ENCODE results near the gene SLC39A11. TPM values are rescaled to one million over a fixed set of nuclear protein-coding genes. Genes with fewer than 3 reads are reported as not detected.
A peak's percentile ranks its signal among the peaks of the same experiment; 100 is the strongest.

The SLC39A11 gene
- polyA plus RNA-seq, 1 of the 3 experiments (the other 2 are of a cell fraction) = 23.5 TPM

DNA sequence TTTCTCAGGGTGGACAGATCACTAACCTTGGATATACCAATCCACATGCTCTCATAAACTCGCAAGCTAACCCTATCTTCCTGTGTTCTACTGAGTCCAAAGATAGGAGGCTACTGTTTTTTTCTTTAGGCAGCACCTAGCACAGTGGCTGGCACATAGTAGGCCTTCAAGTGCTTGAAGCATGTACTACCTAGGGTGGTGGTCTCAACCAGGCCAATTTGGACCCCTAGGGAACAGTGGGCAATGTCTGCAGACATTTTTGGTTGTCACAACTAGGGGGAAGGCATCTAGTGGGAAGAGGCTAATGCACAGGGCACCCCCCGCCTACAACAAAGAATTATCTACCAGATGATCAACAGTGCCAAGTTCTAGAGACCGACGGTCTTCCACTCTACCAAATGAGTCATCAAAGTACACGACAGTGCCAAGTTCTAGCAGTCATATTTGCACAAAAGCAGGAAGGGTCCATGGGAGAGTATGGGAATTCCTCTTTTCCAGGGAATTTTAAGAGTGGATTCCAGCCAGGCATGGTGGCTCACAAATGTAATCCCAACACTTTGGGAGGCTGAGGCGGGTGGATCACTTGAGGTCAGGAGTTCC, 390.3 kb downstream of the SLC39A11 start:
- Histone ChIP-seq H3K27me3 (ENCODE audit: insufficient read depth) (no peaks in the 10 kb centered on the region), H3K9ac (no peak overlapping the region), H4K20me1 (ENCODE audit: insufficient read depth) (no peaks in the 10 kb centered on the region), H3K4me2 (no peak overlapping the region), H3K4me3 (ENCODE audit: low read depth in 2 of 2, low read length in 1 of 2) (no peak overlapping the region), H3K9me2 (no peaks in the 10 kb centered on the region), H3K27ac (ENCODE audit: low read depth in 2 of 2, low read length in 1 of 2) (peak overlapping the region in 1 of 2 experiments; percentile 55; a peak in 2 of 4 replicates), H3K79me2 (ENCODE audit: insufficient read depth) (no peaks in the 10 kb centered on the region), H3K4me1 (ENCODE audit: control insufficient read depth in 1 of 2, insufficient read depth in 2 of 2, low read depth in 1 of 2, low read length in 1 of 2) (peaks cover 19 to 26% of the 10 kb centered on the region in 2 experiments), H3K9me3 (no peaks in the 10 kb centered on the region), H3F3A (replicated peaks; ENCODE audit: insufficient read depth) (peaks cover 5% of the 10 kb centered on the region), H2AFZ (ENCODE audit: low read depth) (no peak overlapping the region), H3K36me3 (replicated peaks in 1 of 2; ENCODE audit: control insufficient read depth in 1 of 2, insufficient read depth in 2 of 2, low read length in 1 of 2) (no peaks in the 10 kb centered on the region)
- DNase-seq = no peak
- ChIA-PET POLR2A (no interaction called here), CTCF (interaction anchor here (0.9 to 6.4 kb wide), 3 partner anchors 143 to 667 kb away, joined by 3 to 32 read pairs (median 3); no protein-coding TSS in a partner anchor)
- WGBS (ENCODE audit: low lambda C conversion rate) = 35% methylated on average over 6 of the region's 6 CpGs
- peak; percentile 96 for TF ChIP-seq NFIC (IDR thresholded peaks at IDR 0.05; ENCODE audit: borderline replicate concordance)
- TF ChIP-seq, protein P1, sequence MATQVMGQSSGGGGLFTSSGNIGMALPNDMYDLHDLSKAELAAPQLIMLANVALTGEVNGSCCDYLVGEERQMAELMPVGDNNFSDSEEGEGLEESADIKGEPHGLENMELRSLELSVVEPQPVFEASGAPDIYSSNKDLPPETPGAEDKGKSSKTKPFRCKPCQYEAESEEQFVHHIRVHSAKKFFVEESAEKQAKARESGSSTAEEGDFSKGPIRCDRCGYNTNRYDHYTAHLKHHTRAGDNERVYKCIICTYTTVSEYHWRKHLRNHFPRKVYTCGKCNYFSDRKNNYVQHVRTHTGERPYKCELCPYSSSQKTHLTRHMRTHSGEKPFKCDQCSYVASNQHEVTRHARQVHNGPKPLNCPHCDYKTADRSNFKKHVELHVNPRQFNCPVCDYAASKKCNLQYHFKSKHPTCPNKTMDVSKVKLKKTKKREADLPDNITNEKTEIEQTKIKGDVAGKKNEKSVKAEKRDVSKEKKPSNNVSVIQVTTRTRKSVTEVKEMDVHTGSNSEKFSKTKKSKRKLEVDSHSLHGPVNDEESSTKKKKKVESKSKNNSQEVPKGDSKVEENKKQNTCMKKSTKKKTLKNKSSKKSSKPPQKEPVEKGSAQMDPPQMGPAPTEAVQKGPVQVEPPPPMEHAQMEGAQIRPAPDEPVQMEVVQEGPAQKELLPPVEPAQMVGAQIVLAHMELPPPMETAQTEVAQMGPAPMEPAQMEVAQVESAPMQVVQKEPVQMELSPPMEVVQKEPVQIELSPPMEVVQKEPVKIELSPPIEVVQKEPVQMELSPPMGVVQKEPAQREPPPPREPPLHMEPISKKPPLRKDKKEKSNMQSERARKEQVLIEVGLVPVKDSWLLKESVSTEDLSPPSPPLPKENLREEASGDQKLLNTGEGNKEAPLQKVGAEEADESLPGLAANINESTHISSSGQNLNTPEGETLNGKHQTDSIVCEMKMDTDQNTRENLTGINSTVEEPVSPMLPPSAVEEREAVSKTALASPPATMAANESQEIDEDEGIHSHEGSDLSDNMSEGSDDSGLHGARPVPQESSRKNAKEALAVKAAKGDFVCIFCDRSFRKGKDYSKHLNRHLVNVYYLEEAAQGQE (IDR thresholded peaks at IDR 0.05; ENCODE audit: low read depth, low read length) = no peak
- peak; percentile 72 for TF ChIP-seq TCF12 (IDR thresholded peaks at IDR 0.05)
- TF ChIP-seq GABPA (IDR thresholded peaks at IDR 0.05; ENCODE audit: low read depth) = no peak
- TF ChIP-seq, protein P2, sequence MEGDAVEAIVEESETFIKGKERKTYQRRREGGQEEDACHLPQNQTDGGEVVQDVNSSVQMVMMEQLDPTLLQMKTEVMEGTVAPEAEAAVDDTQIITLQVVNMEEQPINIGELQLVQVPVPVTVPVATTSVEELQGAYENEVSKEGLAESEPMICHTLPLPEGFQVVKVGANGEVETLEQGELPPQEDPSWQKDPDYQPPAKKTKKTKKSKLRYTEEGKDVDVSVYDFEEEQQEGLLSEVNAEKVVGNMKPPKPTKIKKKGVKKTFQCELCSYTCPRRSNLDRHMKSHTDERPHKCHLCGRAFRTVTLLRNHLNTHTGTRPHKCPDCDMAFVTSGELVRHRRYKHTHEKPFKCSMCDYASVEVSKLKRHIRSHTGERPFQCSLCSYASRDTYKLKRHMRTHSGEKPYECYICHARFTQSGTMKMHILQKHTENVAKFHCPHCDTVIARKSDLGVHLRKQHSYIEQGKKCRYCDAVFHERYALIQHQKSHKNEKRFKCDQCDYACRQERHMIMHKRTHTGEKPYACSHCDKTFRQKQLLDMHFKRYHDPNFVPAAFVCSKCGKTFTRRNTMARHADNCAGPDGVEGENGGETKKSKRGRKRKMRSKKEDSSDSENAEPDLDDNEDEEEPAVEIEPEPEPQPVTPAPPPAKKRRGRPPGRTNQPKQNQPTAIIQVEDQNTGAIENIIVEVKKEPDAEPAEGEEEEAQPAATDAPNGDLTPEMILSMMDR (IDR thresholded peaks at IDR 0.05) = no peak
- TF ChIP-seq, protein P3, sequence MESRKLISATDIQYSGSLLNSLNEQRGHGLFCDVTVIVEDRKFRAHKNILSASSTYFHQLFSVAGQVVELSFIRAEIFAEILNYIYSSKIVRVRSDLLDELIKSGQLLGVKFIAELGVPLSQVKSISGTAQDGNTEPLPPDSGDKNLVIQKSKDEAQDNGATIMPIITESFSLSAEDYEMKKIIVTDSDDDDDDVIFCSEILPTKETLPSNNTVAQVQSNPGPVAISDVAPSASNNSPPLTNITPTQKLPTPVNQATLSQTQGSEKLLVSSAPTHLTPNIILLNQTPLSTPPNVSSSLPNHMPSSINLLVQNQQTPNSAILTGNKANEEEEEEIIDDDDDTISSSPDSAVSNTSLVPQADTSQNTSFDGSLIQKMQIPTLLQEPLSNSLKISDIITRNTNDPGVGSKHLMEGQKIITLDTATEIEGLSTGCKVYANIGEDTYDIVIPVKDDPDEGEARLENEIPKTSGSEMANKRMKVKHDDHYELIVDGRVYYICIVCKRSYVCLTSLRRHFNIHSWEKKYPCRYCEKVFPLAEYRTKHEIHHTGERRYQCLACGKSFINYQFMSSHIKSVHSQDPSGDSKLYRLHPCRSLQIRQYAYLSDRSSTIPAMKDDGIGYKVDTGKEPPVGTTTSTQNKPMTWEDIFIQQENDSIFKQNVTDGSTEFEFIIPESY (IDR thresholded peaks at IDR 0.05; ENCODE audit: borderline replicate concordance, low read depth) = no peak
- TF ChIP-seq RCOR1 (IDR thresholded peaks at IDR 0.05; ENCODE audit: low read length) = no peak
- TF ChIP-seq RAD21 (IDR thresholded peaks at IDR 0.05; ENCODE audit: low read length) = no peak
- TF ChIP-seq TEAD4 (IDR thresholded peaks at IDR 0.05; ENCODE audit: borderline replicate concordance, insufficient read depth) = no peak
- TF ChIP-seq, protein P4, sequence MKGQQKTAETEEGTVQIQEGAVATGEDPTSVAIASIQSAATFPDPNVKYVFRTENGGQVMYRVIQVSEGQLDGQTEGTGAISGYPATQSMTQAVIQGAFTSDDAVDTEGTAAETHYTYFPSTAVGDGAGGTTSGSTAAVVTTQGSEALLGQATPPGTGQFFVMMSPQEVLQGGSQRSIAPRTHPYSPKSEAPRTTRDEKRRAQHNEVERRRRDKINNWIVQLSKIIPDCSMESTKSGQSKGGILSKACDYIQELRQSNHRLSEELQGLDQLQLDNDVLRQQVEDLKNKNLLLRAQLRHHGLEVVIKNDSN (IDR thresholded peaks at IDR 0.05; ENCODE audit: borderline replicate concordance, low read depth) = no peak
- no peak for TF ChIP-seq POLR2AphosphoS5 (IDR thresholded peaks at IDR 0.05; ENCODE audit: low read depth, low read length)
- TF ChIP-seq RFX5 (IDR thresholded peaks at IDR 0.05; ENCODE audit: low read length) = no peak
- TF ChIP-seq JUND (IDR thresholded peaks at IDR 0.05) = peak; percentile 85
- TF ChIP-seq EP300 (IDR thresholded peaks at IDR 0.05; ENCODE audit: borderline replicate concordance in 1 of 2, low read depth in 1 of 2, low read length in 1 of 2) = peak in 1 of 2 experiments; percentile 54; a peak in 1 of 4 replicates
- no peak for TF ChIP-seq RXRA (IDR thresholded peaks at IDR 0.05; ENCODE audit: borderline replicate concordance, low read depth)
- TF ChIP-seq, protein P5, sequence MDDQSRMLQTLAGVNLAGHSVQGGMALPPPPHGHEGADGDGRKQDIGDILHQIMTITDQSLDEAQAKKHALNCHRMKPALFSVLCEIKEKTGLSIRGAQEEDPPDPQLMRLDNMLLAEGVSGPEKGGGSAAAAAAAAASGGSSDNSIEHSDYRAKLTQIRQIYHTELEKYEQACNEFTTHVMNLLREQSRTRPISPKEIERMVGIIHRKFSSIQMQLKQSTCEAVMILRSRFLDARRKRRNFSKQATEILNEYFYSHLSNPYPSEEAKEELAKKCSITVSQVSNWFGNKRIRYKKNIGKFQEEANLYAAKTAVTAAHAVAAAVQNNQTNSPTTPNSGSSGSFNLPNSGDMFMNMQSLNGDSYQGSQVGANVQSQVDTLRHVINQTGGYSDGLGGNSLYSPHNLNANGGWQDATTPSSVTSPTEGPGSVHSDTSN (IDR thresholded peaks at IDR 0.05) = peak; percentile 54; the same call in 1 of the 2 replicates
- TF ChIP-seq CHD2 (IDR thresholded peaks at IDR 0.05; ENCODE audit: low read length, partially characterized antibody) = no peak
- TF ChIP-seq EZH2phosphoT487 (IDR thresholded peaks at IDR 0.05; ENCODE audit: borderline replicate concordance, low read depth) = no peak
- TF ChIP-seq, protein P6, sequence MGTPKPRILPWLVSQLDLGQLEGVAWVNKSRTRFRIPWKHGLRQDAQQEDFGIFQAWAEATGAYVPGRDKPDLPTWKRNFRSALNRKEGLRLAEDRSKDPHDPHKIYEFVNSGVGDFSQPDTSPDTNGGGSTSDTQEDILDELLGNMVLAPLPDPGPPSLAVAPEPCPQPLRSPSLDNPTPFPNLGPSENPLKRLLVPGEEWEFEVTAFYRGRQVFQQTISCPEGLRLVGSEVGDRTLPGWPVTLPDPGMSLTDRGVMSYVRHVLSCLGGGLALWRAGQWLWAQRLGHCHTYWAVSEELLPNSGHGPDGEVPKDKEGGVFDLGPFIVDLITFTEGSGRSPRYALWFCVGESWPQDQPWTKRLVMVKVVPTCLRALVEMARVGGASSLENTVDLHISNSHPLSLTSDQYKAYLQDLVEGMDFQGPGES (IDR thresholded peaks at IDR 0.05; ENCODE audit: low read depth, low read length) = no peak
- TF ChIP-seq MEF2A (IDR thresholded peaks at IDR 0.05; ENCODE audit: borderline replicate concordance, low read depth) = no peak
- TF ChIP-seq MXI1 (IDR thresholded peaks at IDR 0.05; ENCODE audit: low read depth, low read length) = no peak
- no peak for TF ChIP-seq SMC3 (IDR thresholded peaks at IDR 0.05; ENCODE audit: low read depth, low read length)
- TF ChIP-seq FOSL2 (IDR thresholded peaks at IDR 0.05; ENCODE audit: borderline replicate concordance, low read depth) = peak; percentile 84; the same call in 1 of the 2 replicates
- no peak for TF ChIP-seq ELF1 (IDR thresholded peaks at IDR 0.05)
